Brain pericyte (primary cell): ENCODE data around the gene RASSF10.

Experiments
- DNase-seq: peaks from one replicate; pipeline ENCODE4 v3.0.0-alpha.2; 2012; ENCODE audit warnings: low read depth, low spot score

RASSF10 gene

DNA sequence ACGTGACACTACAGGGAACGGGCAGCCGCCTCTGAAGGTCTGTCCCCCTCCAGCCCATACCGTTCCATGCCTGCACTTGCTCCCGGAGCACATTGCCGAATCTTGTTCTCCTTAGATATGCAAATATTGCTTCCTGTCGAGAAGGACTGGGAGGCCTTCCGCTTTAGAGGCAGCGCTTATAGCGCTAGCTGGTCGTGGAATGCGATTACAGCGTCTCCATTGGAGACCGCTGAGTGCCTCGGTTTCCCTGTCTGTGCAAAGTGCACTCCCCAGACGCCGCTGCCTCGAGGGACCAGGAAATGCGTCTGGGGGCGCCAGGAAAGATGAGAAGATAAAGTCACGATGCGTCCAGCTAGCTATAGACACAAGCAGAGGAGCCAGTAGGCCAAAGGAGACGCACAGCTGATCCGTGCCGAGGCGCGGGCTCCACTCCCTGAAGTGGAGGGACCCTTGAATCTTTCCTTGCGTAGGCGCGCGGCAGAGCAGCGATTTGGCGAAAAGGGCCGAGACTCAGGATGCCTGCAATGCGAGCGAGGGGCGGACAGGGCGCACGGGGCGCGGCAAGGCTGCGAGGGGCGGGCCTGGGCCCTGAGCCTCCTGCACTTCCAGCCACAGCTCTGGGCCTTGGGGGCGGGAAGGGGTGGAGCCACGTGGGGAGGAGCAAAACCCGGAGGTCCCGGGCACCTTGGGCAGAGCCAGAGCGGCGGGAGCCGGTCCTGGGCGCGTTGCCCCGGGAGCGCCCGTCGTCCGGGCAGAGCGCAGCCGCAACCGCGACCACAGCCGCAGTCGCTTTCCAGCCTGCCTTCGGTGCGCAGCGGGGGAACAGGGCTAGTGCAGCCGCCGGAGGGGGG lies at the start of gene RASSF10:
TSS of gene RASSF10 (plus strand) at position 692 of the 851 bp plus-strand sequence. CDS start 261 bp downstream, outside the sequence.
- DNase-seq: no peak

GRCh38 chr11:12961615-12962014 lies 47.5 kb upstream of the RASSF10 start:
- no peak for DNase-seq

DNA sequence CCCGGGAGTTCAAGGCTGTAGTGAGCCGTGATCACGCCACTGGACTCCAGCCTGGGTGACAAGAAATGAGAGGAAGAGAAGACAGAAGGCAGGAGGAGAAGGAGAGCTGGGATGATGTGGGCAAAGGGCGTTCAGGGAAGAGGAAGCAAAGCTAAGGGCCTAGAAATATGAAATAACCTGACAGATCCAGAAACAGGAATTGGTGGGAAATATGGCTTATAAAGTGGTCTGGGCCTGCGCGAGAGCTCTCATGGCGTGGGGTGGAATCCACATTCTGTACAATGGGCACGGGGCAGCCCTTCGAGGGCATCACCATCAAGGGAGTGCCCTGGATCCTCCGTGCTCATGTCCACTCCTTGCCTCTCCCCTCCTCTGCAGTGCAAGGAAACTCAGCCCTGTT lies 46.8 kb upstream of the RASSF10 start:
- no peak for DNase-seq

DNA sequence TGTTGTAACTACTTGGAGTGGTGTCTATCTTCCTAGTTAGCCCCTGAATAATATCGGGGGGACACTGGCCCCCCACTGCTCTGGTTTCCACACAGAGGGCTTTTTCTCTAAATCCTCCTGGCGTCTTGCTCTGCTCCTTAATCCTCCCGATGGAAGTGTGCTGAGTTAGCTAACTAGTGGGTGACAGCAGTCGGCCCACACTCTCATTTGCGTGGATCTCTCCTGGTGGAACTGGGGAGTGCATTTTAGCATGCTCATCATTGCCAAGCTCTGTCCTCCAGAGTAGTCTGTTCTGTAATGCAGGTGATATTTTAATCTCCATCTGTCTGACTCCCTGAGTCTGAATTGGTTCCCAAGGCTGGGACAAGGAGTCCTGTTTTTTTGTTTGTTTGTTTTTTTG lies 46.1 kb upstream of the RASSF10 start:
- DNase-seq: no peak

- no peak for DNase-seq
These were observed 45.2 kb upstream of the RASSF10 start for GRCh38 chr11:12963792-12964536.

- no peak for DNase-seq
These were observed 44.5 kb upstream of the RASSF10 start for GRCh38 chr11:12964650-12965049.

DNA sequence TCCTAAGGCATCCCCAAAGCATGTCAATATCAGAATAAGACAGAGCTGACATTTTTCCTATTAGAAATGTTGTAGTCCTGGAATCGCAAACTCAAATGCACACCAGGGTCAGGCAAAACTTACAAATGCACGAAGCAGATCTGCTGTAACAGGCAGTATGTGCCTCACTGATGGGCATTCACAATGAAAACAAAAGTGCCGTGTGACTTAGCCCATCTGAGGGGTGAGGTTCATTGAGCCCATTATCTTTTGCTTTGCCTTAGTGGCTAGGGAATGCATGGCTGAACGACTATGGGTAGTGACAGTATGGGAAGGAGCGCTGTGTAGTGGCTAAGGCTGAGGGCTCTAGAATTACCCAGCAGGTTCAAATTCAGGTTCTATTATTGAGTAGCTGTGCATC lies 43.1 kb upstream of the RASSF10 start:
- no peak for DNase-seq

GRCh38 chr11:12968101-12968500 lies 41.0 kb upstream of the RASSF10 start:
- no peak for DNase-seq

- DNase-seq: no peak
These were observed 40.3 kb upstream of the RASSF10 start for GRCh38 chr11:12968826-12969225.

- DNase-seq: no peak
These were observed 37.2 kb upstream of the RASSF10 start for GRCh38 chr11:12971955-12972354.

- DNase-seq: no peak
These were observed 35.5 kb upstream of the RASSF10 start for GRCh38 chr11:12973528-12974181.

GRCh38 chr11:12975195-12975594 lies 33.9 kb upstream of the RASSF10 start:
- DNase-seq: no peak

GRCh38 chr11:12979928-12980689 lies 29.0 kb upstream of the RASSF10 start:
- DNase-seq: no peak

DNA sequence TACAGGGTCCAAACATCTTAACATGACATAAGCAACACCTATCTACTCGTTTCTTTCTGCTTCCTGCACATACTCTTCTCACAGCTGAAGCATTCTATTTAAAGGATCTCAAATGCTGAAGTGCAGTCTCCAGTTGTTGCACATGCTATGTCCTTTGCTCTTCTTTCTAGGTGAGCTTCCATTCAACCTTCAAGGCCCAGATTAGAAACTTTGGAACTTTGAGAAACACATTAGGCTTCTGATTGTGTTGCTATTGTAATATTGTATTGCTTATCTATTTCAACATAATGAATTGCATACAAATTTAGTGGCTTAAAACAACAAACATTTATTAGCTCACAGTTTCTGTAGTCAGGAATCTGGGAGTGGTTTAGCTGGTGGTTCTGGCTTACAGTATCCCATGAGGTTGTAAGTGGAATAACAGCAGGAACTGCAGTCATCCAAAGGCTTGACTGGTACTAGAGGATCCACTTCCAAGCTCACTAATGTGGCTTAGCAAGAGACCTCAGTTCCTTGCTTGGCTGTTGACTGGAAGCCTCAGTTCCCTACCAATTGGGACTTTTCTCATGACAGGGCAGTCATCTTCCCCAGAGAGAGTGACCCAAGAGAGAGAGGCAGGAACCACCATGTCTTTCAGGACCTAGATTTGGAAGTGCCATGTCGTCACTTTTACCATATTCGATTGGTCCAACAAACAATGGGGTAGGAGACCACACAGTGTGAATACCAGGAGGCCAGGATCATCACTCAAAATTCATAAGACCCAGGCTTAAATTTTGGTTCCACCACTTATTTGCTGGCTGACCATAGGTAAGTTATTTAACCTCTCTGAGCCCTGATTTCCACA lies 27.2 kb upstream of the RASSF10 start:
- DNase-seq: no peak

DNA sequence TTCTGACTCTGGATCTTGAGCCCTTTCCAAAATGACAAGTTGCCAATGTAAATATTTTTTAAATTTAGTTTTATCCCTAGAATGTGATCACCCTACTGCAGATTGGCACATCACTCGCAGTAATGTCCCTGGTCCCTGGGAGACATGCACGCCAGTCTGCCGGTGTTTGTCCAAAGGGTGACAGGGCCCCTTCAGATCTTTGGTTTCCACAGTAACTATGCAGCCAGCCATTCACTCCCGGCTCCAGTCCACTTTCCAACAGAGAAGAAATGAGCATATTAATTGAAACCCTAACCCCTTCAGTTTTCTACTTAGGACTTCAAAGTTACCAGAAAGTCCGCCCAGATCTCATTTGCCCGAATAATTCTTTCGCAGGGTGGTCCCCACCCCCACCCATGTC lies 25.8 kb upstream of the RASSF10 start:
- no peak for DNase-seq

DNA sequence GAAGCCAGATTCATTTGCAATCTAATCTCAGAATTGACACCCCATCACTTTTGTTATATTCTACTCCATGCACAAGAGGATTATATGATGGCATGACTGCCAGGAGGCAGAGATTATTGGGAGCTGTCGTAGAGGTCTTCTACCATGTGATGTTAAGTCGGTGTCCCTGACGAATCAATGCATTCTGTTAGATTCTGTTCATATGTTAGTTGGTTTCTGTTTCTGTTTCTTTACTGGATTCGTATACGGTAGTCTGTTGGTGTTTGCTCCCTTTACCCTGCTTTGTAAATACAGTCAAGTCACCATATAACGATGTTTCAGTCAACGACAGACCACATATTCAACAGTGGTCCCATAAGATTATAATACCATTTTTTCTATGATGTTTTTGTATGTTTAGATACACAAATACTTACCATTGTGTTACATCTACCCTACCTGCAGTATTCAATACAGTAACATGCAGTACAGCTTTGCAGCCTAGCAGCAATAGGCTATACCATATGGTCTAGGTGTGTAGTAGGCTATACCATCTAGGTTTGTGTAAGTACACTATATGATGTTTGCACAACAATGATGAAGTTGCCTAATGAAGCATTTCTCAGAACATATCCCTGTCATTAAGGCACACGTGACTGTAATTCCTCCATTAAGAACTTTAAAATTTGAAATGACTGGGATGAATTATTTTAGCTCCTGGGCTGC lies 22.8 kb upstream of the RASSF10 start:
- DNase-seq: no peak

GRCh38 chr11:12989428-12990161 lies 19.5 kb upstream of the RASSF10 start:
- no peak for DNase-seq

DNA sequence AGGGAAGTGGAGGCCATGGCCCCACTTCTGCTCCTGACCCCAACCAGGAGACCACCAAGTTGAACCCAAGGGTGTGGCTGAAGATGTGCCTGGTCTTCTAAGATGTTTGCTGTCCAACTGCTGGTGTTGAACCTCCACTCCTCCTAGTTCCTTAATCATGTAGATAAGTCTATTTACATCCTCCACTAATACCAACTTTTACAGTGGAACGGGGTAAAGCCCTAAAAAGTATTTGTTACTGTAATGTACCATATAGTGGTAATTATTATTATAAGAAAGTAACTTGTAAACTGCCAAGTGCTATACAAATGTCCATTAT lies 19.0 kb upstream of the RASSF10 start:
- no peak for DNase-seq

DNA sequence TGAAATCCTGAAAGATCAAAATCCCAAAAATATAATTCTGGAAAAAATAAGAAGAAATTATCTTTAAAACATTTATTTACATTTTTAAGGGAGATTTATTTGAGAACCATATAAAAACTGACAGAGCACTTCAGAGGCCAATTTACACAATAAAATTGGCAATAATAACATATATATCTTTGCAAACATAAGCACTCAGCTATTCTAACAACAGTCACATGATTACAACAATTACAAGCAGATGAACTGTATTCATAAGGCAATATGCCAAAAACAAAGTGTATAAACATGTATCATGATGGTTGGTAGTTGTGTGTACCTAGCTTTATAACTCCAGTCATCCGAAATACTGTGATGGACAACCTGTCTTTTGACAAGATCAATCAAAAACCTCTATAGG lies 17.7 kb upstream of the RASSF10 start:
- DNase-seq: no peak

GRCh38 chr11:12993626-12994025 lies 15.5 kb upstream of the RASSF10 start:
- no peak for DNase-seq
